ENCODE results near the gene APOBEC3B. TPM values are rescaled to one million over a fixed set of nuclear protein-coding genes. Genes with fewer than 3 reads are reported as not detected.

The APOBEC3B gene
- total and polyA plus RNA-seq, 9 of the 15 experiments (the other 6 are each of a cell fraction or from before 2014, with no cell fraction given): 5.9 to 166 (median 43.2) TPM

DNA sequence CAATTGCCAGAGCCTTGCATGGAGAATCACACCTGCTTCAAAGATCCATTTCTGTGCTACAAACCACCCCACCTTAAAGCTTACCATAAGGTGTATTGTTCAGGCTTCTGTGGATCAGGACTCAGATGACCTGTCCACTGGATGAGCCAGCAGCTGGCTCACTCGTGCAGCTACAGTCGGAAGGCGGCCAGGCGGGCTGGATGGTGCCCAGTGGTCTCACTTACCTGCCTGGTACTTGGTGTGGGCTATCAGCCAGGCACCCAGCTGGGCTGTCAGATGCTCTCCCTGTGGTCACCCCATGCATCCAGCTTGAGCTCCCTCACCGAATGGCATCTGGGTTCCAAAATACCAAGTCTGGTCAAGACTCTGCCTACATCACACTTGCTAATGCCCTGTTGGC is 10.9 kb upstream of the APOBEC3B start:
- Histone ChIP-seq H3K9me1 (ENCODE audit: control insufficient read depth, insufficient read depth, low read length) (no peaks in the 10 kb centered on the region), H3K9ac (ENCODE audit: insufficient read depth in 1 of 2, low read depth in 2 of 2, low read length in 2 of 2) (no peak overlapping the region), H3K4me2 (ENCODE audit: insufficient read depth, low read length) (no peak overlapping the region), H3K27me3 (ENCODE audit: control insufficient read depth in 2 of 2, insufficient read depth in 2 of 2, low read length in 2 of 2) (peaks cover 0 to 31% of the 10 kb centered on the region in 2 experiments; a peak in 3 of 5 replicates), H3K27ac (ENCODE audit: extremely low read depth, low read depth, low read length) (no peak overlapping the region), H3K4me3 (no peak overlapping the region), H3K79me2 (ENCODE audit: control insufficient read depth, insufficient read depth, low read length) (no peaks in the 10 kb centered on the region), H4K20me1 (replicated peaks; ENCODE audit: control insufficient read depth, insufficient read depth, low read length) (no peaks in the 10 kb centered on the region), H3K9me3 (replicated peaks; ENCODE audit: control insufficient read depth, insufficient read depth, low read depth, low read length) (no peaks in the 10 kb centered on the region), H3K36me3 (ENCODE audit: control insufficient read depth, insufficient read depth, low read length) (no peaks in the 10 kb centered on the region), H2AFZ (ENCODE audit: low read depth, low read length) (no peak overlapping the region), H3K4me1 (replicated peaks in 1 of 2; ENCODE audit: control insufficient read depth in 2 of 2, insufficient read depth in 2 of 2, low read length in 2 of 2) (peaks cover under 1 to 9% of the 10 kb centered on the region in 2 experiments; a peak in 3 of 5 replicates)
- intact Hi-C loops (cut with micrococcal nuclease) (no loop called here), in situ Hi-C loops (cut with MboI) (no loop called here)
- WGBS (ENCODE audit: insufficient coverage, low coverage, missing lambda C conversion rate): 0% methylated on average over 4 of the region's 5 CpGs
- no peak for ATAC-seq
- POLR2A ChIA-PET: interaction anchor here (0.7 to 0.9 kb wide), 2 partner anchors 8 to 11 kb away, joined by 3 read pairs; partner anchors contain the start of gene APOBEC3B
- no TSS peak for BruUV-seq (replicated peaks)
- no peak for FAIRE-seq
- DNase-seq (ENCODE audit: extremely low read depth in 1 of 4, low spot score in 3 of 4): no peak
- no peak for TF ChIP-seq ZSCAN32 (CRISPR knock-in tag; IDR thresholded peaks at IDR 0.05)
- no peak for TF ChIP-seq SP1 (CRISPR knock-in tag; IDR thresholded peaks at IDR 0.05)
- no peak for TF ChIP-seq NCOA1 (IDR thresholded peaks at IDR 0.05; ENCODE audit: low read depth)
- TF ChIP-seq ZFX (CRISPR knock-in tag; IDR thresholded peaks at IDR 0.05): no peak
- TF ChIP-seq SETDB1 (IDR thresholded peaks at IDR 0.05; ENCODE audit: low read length): no peak
- TF ChIP-seq, protein P1, sequence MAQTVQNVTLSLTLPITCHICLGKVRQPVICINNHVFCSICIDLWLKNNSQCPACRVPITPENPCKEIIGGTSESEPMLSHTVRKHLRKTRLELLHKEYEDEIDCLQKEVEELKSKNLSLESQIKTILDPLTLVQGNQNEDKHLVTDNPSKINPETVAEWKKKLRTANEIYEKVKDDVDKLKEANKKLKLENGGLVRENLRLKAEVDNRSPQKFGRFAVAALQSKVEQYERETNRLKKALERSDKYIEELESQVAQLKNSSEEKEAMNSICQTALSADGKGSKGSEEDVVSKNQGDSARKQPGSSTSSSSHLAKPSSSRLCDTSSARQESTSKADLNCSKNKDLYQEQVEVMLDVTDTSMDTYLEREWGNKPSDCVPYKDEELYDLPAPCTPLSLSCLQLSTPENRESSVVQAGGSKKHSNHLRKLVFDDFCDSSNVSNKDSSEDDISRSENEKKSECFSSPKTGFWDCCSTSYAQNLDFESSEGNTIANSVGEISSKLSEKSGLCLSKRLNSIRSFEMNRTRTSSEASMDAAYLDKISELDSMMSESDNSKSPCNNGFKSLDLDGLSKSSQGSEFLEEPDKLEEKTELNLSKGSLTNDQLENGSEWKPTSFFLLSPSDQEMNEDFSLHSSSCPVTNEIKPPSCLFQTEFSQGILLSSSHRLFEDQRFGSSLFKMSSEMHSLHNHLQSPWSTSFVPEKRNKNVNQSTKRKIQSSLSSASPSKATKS (CRISPR knock-in tag; IDR thresholded peaks at IDR 0.05): no peak
- no peak for TF ChIP-seq SP2 (IDR thresholded peaks at IDR 0.05; ENCODE audit: extremely low read depth, low read depth, low read length, poor library complexity, severe bottlenecking)
- TF ChIP-seq DPF2 (IDR thresholded peaks at IDR 0.05): no peak
- TF ChIP-seq, protein P2, sequence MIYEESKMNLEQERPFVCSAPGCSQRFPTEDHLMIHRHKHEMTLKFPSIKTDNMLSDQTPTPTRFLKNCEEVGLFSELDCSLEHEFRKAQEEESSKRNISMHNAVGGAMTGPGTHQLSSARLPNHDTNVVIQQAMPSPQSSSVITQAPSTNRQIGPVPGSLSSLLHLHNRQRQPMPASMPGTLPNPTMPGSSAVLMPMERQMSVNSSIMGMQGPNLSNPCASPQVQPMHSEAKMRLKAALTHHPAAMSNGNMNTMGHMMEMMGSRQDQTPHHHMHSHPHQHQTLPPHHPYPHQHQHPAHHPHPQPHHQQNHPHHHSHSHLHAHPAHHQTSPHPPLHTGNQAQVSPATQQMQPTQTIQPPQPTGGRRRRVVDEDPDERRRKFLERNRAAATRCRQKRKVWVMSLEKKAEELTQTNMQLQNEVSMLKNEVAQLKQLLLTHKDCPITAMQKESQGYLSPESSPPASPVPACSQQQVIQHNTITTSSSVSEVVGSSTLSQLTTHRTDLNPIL (CRISPR knock-in tag; IDR thresholded peaks at IDR 0.05): no peak
- TF ChIP-seq ZMIZ1 (IDR thresholded peaks at IDR 0.05; ENCODE audit: low read depth in 2 of 2, low read length in 2 of 2): no peak
- CTCF ChIA-PET (ENCODE audit: low intra/inter-chr PET ratio): no interaction called here

All from K562 (cell line).